ENCODE data around the gene LPCAT1.

LPCAT1 gene

GRCh38 chr5:1492757-1493156 lies 31.0 kb downstream of the LPCAT1 start (continued):
- no peak for TF ChIP-seq ZNF565 (CRISPR knock-in tag; conservative IDR thresholded peaks at IDR 0.05; ENCODE audit: low read depth)

DNA sequence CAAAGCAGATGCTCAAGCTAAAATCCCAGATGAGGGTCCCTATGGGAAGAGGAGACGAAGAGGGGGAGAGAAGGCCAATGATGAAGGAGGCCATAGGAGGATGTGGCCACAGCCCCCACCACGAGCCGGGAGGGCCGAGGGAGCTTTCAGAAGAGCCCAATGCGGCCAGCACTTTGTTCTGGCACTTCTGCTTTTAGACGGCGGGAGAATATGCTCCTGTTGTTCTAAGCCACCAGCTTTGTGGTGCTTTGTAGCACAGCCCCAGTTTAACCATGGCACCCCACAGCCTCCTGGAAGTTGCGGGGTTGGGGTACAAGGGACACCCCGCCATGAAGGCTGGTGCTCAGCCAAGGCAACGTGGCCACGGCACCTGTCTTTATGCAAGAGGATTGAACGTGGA lies 33.4 kb downstream of the LPCAT1 start:
- no peak for ATAC-seq
- TF ChIP-seq CSDC2 (CRISPR knock-in tag; IDR thresholded peaks at IDR 0.05) (no peak), BACH2 (CRISPR knock-in tag; IDR thresholded peaks at IDR 0.05; ENCODE audit: borderline replicate concordance) (no peak), ZNF8 (CRISPR knock-in tag; IDR thresholded peaks at IDR 0.05) (no peak), TSHZ2 (CRISPR knock-in tag; IDR thresholded peaks at IDR 0.05) (no peak), SNAI2 (CRISPR knock-in tag; IDR thresholded peaks at IDR 0.05) (no peak), ARNTL (CRISPR knock-in tag; IDR thresholded peaks at IDR 0.05; ENCODE audit: borderline replicate concordance, low read depth) (no peak), ZNF565 (CRISPR knock-in tag; conservative IDR thresholded peaks at IDR 0.05; ENCODE audit: low read depth) (no peak), ZFP3 (CRISPR knock-in tag; IDR thresholded peaks at IDR 0.05) (no peak), ESRRG (CRISPR knock-in tag; IDR thresholded peaks at IDR 0.05) (no peak), TOX (CRISPR knock-in tag; IDR thresholded peaks at IDR 0.05; ENCODE audit: borderline replicate concordance) (no peak), OSR1 (CRISPR knock-in tag; IDR thresholded peaks at IDR 0.05) (no peak), TCF4 (CRISPR knock-in tag; IDR thresholded peaks at IDR 0.05; ENCODE audit: borderline replicate concordance) (no peak), ZNF70 (CRISPR knock-in tag; IDR thresholded peaks at IDR 0.05) (no peak), PATZ1 (CRISPR knock-in tag; IDR thresholded peaks at IDR 0.05; ENCODE audit: borderline replicate concordance) (no peak), GLIS3 (CRISPR knock-in tag; IDR thresholded peaks at IDR 0.05) (no peak), ZC3H10 (CRISPR knock-in tag; IDR thresholded peaks at IDR 0.05) (no peak)
- TF ChIP-seq, protein P1, sequence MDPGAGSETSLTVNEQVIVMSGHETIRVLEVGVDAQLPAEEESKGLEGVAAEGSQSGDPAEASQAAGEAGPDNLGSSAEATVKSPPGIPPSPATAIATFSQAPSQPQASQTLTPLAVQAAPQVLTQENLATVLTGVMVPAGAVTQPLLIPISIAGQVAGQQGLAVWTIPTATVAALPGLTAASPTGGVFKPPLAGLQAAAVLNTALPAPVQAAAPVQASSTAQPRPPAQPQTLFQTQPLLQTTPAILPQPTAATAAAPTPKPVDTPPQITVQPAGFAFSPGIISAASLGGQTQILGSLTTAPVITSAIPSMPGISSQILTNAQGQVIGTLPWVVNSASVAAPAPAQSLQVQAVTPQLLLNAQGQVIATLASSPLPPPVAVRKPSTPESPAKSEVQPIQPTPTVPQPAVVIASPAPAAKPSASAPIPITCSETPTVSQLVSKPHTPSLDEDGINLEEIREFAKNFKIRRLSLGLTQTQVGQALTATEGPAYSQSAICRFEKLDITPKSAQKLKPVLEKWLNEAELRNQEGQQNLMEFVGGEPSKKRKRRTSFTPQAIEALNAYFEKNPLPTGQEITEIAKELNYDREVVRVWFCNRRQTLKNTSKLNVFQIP (CRISPR knock-in tag; IDR thresholded peaks at IDR 0.05; ENCODE audit: borderline replicate concordance, low read depth): no peak
- TF ChIP-seq, protein P2, sequence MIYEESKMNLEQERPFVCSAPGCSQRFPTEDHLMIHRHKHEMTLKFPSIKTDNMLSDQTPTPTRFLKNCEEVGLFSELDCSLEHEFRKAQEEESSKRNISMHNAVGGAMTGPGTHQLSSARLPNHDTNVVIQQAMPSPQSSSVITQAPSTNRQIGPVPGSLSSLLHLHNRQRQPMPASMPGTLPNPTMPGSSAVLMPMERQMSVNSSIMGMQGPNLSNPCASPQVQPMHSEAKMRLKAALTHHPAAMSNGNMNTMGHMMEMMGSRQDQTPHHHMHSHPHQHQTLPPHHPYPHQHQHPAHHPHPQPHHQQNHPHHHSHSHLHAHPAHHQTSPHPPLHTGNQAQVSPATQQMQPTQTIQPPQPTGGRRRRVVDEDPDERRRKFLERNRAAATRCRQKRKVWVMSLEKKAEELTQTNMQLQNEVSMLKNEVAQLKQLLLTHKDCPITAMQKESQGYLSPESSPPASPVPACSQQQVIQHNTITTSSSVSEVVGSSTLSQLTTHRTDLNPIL (CRISPR knock-in tag; IDR thresholded peaks at IDR 0.05; ENCODE audit: low read depth): no peak
- TF ChIP-seq, protein P3, sequence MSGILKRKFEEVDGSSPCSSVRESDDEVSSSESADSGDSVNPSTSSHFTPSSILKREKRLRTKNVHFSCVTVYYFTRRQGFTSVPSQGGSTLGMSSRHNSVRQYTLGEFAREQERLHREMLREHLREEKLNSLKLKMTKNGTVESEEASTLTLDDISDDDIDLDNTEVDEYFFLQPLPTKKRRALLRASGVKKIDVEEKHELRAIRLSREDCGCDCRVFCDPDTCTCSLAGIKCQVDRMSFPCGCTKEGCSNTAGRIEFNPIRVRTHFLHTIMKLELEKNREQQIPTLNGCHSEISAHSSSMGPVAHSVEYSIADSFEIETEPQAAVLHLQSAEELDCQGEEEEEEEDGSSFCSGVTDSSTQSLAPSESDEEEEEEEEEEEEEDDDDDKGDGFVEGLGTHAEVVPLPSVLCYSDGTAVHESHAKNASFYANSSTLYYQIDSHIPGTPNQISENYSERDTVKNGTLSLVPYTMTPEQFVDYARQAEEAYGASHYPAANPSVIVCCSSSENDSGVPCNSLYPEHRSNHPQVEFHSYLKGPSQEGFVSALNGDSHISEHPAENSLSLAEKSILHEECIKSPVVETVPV (CRISPR knock-in tag; IDR thresholded peaks at IDR 0.05): no peak

DNA sequence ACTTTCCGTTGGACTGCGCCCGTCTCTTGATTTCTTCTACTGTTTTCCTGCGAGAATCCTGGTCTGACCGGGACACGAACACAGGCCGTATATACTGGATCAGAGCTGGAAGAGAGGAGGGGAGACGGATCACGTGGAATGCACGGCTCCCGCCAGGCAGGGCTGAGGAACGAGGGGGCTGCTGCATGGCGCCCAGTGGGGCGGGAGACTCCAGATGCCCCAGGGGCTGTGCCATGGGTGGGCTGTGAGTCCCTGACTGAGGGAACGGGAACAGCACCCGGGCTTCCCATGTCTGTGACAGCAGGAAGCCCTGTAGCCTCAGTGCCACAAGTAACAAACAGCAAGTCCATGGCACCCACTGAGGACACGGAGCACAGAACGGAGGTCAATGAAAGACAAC lies 34.0 kb downstream of the LPCAT1 start:
- no peak for ATAC-seq
- TF ChIP-seq PPARA (CRISPR knock-in tag; IDR thresholded peaks at IDR 0.05; ENCODE audit: borderline replicate concordance) (no peak), OSR1 (CRISPR knock-in tag; IDR thresholded peaks at IDR 0.05) (no peak), ARNTL (CRISPR knock-in tag; IDR thresholded peaks at IDR 0.05; ENCODE audit: borderline replicate concordance, low read depth) (no peak), ZFP3 (CRISPR knock-in tag; IDR thresholded peaks at IDR 0.05) (no peak), TOX (CRISPR knock-in tag; IDR thresholded peaks at IDR 0.05; ENCODE audit: borderline replicate concordance) (no peak), PATZ1 (CRISPR knock-in tag; IDR thresholded peaks at IDR 0.05; ENCODE audit: borderline replicate concordance) (no peak), BACH2 (CRISPR knock-in tag; IDR thresholded peaks at IDR 0.05; ENCODE audit: borderline replicate concordance) (no peak), CSDC2 (CRISPR knock-in tag; IDR thresholded peaks at IDR 0.05) (no peak), ESRRG (CRISPR knock-in tag; IDR thresholded peaks at IDR 0.05) (no peak), ZFP30 (CRISPR knock-in tag; IDR thresholded peaks at IDR 0.05) (no peak), TCF4 (CRISPR knock-in tag; IDR thresholded peaks at IDR 0.05; ENCODE audit: borderline replicate concordance) (no peak)
- TF ChIP-seq, protein P1 (CRISPR knock-in tag; IDR thresholded peaks at IDR 0.05; ENCODE audit: borderline replicate concordance, low read depth): no peak
- TF ChIP-seq, protein P3 (CRISPR knock-in tag; IDR thresholded peaks at IDR 0.05): no peak
